Measurements from ENCODE around the gene HNRNPC. TPM values are rescaled to one million over a fixed set of nuclear protein-coding genes. Genes with fewer than 3 reads are reported as not detected.
A peak's percentile ranks its signal among the peaks of the same experiment; 100 is the strongest.
"Not testable (repeated sequence)": the region's sequence is repeated elsewhere in the genome, so short reads cannot be mapped to it uniquely, and the experiment has no call there.

Gene HNRNPC
- polyA plus RNA-seq, 4 donors = 632 to 1,044 (median 906) TPM

DNA sequence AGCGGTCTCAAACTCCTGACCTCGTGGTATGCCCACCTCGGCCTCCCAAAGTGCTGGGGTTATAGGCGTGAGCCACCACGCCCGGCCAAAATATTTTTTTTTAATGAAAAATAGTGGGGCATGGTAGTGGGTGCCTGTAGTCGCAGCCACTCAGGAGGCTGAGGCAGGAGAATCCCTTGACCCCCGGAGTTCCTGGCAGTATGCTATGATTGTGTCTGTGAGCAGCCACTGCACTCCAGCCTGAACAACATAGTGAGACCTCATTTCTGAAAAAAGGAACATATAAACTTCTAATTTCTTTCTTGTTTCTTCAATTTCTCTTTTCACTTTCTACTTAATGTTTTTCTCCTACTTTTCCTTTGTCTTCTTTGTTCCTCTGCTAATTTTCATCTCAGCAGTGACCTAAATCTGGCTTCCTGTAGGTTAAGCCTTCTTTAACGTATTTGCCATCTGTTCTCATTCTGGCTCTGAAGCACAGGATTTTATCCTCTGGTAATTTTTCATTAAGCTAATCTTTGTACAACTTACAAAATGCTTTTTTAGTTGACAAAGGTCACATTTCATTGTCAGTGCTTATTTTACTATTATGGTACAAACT is 6.1 kb upstream of the HNRNPC start:
- DNase-seq (ENCODE audit: low read depth in 4 of 4, low spot score in 3 of 4) = no peak

DNA sequence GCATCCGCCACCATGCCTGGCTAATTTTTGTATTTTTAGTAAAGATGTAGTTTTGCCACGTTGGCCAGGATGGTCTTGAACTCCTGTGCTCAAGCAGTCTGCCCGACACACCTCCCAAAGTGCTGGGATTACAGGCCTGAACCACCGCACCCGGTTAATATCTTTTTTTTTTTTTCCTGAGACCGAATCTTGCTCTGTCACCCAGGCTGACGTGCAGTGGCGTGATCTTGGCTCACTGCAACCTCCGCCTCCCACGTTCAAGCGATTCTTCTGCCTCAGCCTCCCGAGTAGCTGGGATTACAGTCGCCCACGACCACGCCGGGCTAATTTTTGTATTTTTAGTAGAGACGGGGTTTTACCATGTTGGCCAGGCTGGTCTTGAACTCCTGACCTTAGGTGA is 3.4 kb upstream of the HNRNPC start:
- DNase-seq (ENCODE audit: low read depth in 4 of 4, low spot score in 3 of 4) = not testable (repeated sequence)

DNA sequence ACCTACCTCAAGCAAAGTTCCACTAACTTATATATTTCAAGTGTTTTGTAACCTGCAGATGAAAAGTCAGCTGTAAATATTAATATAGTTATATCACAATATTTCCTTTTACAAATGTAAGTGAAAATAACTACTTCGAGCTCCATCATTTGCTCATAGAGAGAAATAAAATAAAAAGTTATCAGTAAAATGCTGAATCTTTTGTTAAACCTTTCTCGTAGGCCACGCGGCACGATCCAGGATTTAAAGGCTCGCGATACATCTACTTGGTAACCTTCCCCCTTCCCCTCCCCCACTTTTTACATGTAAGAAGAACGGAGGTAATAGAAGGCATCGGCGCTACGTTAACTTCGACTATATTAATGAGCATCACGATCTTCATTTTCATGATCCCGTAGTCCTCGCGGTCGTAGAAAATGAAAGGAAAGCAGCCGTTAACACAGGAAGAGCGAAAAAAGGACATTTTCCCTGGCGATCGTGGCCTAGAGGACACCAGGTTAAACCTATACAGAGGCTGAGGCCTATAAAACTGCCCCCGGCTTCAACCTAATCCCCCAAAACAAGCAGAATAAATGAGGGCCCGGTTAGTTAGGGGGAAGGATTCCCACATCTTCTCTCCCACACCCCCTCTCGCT is 508 bp downstream of the HNRNPC start:
- peak in 3 of 4 donors; percentile 46 to 56 (median 55) for DNase-seq (ENCODE audit: low read depth in 4 of 4, low spot score in 3 of 4)

DNA sequence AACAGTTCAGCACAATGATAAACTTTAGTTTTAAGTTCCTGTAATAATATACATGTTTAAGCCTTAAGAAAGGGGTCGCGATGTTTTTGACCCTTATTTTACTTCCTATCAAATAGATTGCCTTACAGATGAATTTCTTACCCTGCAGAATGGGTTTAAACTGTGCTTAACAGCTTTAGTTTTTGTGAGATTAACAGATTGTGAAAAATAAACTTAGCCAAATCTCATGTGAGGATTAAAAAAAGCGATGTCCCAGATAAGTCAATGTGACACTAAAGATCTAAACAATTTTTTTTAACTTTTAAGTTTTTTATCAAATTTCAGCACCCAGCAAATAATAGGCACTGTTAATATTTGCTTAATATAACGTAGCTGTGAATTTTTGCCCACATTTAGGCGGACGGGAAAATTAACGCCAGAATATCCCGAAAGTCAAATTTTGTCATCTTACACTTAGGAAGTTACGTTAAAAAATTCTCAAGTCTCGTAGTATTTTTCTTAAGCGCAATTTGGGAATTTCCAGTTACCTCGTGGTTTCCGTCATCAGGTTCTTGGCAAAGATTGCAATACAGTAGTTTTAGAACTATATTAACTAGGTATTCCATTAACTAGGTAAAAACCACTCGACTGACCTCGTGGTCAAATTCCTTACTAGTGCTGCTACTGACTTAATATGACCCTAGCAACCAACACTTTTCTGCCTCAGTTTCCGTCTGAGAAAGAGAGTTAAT is 1.2 kb downstream of the HNRNPC start:
- peak in 1 of 4 donors; percentile 16 for DNase-seq (ENCODE audit: low read depth in 4 of 4, low spot score in 3 of 4)

DNA sequence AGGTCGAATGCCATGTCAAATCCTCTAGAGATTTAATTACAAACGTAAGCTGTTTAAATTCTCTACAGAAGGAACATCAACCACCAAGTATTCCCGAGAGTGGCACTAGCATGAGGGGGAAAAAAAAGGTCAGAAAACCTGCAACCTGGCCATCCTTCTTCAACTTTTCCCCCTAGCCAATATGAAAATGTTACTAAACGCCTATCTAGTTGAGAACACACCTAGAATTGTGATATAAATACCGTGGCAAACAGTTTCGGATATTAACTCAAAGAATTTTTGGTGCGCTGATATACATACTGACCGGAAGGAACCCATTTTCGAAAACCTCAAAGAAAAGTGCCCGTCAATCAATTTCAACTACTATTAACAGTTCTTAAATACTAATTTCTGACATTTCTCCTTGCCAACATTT is 1.8 kb downstream of the HNRNPC start:
- no peak for DNase-seq (ENCODE audit: low read depth in 4 of 4, low spot score in 3 of 4)

DNA sequence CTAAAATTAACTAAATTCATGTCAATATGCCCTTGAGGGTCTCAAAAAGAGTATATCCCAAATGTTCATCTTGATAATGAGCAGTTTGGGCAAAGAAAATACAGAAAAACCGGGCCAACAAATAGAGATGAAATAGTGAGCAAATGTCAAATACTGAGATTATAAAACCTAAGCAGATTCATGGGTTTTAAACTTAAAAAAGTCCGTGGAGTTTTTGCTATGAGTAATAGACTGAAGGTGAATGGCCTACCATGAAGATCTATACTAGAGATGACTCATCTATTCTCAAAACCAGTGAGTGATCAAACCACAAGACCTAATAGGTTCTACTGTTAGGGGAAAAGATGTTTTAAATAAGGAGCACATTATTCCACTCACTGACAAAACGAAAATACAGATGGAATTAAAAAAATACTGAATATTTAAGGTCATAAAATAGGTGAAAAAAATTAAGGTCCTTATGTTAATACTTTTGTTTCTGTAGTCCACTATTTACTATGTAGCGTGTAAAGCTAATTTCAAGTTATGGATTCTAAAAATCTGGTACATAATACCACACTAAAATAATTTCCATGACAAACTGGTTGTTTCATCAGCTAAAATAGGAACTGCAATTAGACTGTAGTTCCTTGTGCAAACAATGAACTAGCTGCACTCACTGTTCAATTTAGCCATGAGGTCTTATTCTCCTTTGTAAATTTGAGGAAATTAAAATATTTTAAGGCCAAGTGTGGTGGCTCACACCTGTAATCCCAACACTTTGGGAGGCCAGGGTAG is 5.0 kb downstream of the HNRNPC start:
- no peak for DNase-seq (ENCODE audit: low read depth in 4 of 4, low spot score in 3 of 4)

DNA sequence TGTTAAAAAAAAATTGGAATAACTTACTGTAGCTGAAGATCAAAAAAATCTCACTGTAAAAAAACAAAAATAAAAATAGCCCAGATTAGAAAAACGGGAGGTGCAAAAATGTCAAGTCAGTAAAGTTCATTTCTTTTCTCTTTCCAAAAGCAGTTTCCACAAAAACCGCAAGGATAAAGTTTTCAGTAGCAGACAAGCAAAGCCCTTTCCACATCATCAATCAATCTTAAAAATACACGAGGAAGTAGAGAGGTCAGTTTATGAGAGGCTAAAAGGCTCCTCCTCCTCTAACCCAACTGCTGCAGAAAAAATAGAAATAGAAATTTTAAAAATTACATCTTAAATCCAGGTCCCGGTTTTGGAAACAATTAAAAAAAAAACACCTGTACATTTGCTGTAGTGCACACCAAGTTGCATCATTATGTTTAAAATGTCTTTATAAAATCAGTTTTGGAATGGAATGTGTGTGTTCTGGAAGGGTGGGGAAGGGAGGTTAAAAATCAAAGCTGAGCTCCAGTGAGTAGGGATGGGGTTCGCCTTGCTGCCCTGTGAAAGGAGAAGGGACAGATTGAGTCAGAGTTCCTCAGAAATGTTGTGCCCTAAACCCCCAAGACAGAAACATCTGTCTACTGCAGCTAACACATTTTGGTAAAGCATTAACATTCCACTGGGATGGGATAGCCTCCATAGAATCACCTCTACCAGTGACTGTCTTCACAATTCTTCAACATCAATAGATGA is 5.8 kb downstream of the HNRNPC start:
- no peak for DNase-seq (ENCODE audit: low read depth in 4 of 4, low spot score in 3 of 4)

DNA sequence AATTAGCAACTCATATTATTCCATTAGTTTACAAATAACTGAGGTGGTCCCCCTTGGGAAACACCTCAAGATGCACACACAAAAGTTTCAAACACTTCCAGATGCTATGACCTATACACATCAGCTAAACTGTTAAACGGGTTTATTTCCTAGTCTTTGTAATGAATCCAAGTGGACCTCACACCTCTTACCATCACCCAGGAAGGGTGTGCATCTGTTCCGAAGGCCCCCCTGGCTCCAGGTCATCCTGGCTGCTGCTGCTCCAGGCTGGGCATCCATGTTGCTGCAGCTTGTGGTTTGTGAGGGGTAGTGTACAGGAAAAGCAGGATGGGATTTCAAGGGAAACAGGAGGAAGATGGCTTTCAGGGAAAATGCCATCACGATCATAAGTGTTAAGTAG is 6.8 kb downstream of the HNRNPC start:
- no peak for DNase-seq (ENCODE audit: low read depth in 4 of 4, low spot score in 3 of 4)

DNA sequence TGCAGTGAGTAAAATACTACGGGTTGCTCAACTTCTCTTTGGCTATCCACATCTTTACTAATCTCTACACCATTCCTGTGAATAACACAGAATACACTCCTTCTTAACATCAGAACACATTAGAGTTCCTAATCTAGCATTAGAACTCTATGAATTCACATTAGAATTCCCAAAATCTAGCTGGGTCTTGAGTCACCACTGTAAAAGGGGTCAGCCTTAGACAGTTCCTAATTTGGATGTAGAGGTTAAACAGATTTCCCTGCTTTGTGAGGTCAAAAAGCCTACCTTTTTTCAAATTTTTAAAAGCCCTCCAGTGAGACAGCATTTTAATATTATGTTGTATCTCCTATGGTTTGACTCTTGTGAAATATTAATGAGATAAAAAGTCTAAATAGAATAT is 7.4 kb downstream of the HNRNPC start:
- no peak for DNase-seq (ENCODE audit: low read depth in 4 of 4, low spot score in 3 of 4)

DNA sequence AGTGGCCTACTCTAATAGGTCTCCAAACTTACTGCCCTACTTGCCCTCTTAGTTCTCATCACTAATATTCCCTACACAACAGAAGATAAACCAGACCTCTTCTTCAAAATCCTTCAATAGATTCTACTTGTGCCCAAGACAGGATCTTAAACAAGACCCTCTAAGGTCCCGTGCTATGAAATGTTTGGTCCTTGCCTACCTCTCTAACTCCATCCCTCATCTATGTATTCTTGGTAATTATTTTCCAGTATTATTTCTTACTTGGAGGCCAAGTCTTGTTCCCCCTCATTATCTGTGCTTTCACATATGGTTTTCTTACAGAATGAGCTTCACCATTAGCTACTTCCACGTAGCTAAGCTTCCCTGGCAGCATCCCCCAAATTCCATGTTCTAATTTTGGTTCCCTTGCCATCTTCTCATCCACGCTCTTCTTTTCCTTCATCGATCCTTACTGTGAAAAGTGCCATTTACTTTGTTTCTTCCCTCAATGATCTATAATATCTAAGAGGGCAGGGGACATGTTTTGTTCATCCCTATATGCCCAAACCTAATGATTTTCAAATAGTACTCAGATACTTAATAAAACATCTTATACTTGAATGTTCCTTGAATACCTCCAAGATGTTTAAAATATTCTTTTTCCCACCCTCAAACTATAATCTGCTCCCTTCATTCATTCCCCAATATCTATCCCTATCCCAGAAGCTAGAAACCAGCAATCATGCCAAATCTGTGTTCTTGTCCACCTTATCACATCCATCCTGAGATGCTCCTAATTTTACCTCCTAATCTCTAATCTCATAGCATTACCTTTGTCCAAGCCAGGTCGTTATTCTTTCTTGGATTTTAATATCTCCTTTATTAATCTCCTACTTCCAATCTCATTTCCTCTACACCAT is 10.1 kb downstream of the HNRNPC start:
- DNase-seq (ENCODE audit: low read depth in 4 of 4, low spot score in 3 of 4) = no peak

DNA sequence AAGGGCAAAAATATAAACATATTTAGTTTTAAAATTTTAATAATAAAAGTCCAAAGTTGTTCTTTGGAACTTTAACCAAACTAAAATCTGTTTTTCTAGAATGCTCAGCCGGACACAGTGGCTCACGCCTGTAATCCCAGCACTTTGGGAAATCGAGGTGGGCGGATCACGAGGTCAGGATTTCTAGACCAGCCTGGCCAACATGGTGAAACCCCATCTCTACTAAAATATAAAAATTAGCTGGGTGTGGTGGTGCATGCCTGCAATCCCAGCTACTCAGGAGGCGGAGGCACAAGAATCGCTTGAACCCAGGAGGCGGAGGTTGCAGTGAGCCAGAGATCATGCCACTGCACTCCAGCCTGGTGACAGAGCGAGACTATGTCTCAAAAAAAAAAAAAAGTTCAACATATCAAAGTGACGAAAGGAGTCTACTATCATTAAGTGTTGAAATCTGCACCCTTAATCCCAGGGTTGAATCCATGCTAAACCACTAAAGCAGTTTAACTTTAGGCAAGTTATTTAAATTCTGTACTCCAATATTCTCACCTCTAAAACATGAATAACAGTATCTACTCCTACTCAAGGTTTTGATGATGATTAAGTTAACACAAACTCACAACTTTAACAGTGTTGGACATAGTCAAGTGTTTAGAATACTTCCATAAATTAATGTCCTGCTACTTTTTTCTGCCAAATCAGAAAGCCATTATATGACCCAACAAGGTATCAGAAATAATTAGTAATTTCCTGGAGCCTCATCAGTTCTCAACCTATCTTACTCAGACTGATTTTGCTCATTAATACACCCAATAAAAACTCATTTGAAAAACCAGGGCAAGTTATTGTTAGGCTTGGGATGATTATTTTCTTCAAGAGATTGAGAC is 11.0 kb downstream of the HNRNPC start:
- no peak for DNase-seq (ENCODE audit: low read depth in 4 of 4, low spot score in 3 of 4)

DNA sequence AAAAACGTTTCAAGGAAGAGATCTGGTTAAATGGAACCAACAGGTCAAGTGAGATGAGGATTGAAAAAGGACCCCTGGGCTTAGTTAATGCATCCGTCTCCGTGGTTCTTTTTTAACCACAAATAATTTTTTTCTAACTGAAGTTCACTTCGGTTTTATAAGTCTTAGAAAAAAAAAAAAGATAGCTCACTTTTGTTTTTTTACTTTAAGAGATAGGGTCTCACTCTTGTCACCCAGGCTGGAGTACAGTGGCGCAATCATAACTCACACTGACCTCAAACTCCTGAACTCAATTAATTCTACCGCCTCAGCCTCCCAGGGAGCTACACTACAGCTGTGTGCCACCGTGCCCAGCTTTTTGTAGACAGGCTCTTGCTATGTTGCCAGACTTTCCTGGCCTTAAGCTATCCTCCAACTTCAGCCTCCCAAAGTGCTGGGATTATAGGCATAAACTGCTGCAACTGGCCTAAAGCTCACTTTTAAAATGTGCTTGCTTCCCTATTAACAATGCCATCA is 11.8 kb downstream of the HNRNPC start:
- DNase-seq (ENCODE audit: low read depth in 4 of 4, low spot score in 3 of 4) = no peak

DNA sequence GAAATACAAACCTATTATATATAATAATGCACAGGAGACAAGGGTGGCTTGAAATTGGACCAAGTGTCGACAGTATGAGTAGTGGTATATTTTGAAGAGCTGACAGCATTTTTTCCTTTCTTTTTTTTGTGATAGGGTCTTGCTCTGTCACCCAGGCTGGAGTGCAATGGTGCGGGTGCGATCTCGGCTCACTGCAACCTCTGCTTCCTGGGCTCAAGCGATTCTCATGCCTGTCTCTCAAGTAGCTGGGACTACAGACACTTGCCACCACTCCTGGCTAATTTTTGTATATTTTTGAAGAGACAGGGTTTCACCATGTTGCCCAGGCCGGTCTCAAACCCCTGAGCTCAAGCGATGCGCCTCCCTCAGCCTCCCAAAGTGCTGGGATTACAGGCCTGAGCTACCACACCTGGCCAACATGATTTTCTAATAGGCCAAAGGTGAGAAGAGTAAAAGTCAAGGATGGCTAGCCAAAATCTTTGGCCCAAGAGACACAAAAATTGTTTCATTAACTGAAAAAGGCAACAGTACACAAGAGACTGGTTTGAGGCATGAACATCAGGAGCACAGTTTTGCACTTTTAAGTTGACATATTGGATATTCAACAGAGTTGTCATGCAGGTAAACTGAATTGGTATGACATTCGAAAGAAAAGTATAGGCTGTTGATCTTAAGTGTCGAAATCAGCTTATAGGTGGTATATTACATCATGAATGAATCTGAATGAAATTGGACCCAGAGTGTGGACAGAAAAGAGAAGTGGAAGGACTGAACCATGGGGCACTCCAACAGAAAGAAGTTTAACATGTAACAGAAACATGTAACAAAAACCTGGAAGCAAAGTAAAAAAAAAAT is 12.5 kb downstream of the HNRNPC start:
- no peak for DNase-seq (ENCODE audit: low read depth in 4 of 4, low spot score in 3 of 4)

DNA sequence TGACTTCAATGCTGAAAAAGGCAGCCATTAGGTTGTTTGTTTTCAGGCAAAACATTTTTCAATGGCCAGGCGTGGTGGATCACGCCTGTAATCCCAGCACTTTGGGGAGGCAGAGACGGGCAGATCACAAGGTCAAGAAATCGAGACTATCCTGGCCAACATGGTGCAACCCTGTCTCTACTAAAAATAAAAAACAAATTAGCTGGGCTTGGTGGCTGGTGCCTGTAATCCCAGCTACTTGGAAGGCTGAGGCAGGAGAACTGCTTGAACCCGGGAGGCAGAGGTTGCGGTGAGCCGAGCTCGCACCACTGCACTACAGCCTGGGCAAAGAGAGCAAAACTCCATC is 13.2 kb downstream of the HNRNPC start:
- DNase-seq (ENCODE audit: low read depth in 4 of 4, low spot score in 3 of 4) = not testable (repeated sequence)

DNA sequence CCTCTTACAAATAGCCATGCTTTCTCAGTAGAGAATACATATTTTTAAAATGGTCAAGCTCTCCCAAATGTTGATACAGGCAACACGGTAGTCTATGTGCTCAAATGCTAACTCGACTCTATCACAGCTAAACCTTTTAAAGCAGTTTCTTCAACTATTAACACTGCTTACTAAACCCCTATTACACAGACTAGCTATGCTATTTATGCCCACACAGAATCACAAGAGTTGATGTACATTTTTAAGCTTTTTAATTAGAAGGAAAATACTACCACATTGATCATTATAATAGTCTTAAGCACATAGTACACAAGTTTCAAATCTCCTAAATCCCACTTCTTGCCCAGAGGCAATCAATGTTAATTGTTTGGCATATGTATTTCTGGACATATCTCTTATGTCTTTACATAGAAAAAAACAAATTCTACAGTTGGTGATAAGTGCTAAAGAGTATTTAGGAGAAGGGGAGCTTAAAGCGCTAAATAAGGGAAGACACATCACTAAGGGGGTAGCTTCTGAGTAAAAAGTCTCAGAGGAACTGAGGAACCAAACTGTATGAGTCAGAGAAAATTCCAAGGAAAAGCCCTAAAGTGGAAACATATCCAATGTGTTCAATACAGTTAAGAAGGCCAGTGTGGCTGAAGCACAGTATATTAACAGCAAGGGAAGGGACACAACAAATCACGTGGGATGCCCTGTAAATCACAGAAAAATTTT is 13.7 kb downstream of the HNRNPC start:
- no peak for DNase-seq (ENCODE audit: low read depth in 4 of 4, low spot score in 3 of 4)

DNA sequence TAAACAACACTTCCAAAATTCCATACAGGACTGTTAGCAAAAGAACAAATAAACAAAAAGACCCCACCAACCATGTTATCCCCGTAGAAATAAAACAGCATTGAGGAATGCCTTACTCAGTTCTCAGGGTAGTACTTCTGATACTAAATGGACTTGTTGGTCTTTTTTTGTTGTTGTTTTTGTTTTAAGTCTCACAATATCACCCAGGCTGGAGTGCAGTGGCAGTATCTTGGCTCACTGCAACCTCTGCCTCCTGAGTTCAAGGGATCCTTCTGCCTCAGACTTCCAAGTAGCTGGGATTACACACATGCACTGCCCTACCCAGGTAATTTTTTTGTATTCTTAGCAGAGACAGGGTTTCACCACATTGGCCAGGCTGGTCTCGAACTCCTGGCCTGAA is 17.1 kb downstream of the HNRNPC start:
- DNase-seq (ENCODE audit: low read depth in 4 of 4, low spot score in 3 of 4) = no peak

DNA sequence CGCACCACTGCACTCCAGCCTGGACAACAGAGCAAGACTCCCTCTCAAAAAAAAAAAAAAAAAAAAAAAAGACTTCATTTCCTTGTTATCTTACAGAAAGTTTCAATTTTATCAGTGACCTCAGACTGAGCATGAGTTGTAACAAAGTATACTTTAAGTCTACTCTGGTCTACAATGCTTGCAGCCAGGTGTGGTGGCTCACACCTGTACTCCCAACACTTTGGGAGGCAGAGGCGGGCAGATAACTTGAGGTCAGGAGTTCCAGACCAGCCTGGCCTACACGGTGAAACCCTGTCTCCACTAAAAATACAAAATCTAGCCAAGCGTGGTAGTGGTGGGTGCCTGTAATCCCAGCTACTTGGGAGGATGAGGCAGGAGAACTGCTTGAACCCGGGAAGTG is 18.0 kb downstream of the HNRNPC start:
- DNase-seq (ENCODE audit: low read depth in 4 of 4, low spot score in 3 of 4) = no peak

Data from left renal pelvis (tissue), 4 donors.